Measurements from ENCODE around the gene TP53BP1.

DNA sequence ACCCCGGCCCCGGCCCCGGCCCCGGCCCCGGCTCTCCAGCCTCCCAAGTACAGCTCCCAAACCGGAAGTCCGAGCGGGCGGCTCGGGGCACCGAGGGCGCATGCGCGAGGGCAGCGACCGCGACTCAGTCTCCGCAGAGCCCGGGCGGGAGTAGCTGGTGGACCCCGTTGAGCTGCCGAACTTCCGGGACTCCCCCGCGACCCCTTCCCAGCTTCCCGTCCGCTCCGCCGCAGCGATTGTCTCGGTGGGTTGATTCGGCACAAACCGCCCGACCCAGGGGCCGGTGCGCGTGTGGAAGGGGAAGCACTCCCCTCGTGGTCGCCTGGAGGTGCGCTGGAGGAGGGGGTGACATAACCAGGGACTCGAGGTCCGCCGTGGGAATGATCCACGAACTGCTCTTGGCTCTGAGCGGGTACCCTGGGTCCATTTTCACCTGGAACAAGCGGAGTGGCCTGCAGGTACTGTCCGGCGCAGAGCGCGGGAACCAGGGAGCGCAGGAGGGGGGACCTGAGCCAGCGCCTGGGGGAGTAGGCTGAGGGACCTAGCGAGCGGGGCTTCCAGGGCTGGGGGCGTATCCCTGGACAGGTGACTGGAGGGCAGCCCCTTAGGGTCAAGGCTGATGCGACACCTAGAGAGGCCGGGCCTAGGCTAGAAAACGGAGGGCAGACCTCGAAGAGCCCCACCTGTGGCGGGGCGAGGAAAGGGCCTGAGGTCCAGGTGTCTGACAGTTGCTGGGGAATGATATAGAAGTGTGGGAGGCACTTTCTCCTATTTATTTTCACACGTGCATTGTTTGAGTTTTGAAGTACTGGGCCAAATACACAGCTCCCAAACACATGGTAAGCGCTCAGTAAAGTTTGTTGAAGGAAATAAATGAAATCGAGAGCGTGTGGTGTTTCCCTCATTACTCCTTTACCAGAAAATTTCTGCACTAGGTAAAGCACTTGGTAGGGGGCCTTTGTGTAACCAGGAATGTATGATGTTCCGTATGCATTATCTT lies 121.7 kb downstream of the TP53BP1 start, which contains the start of the genes TUBGCP4 and ZSCAN29:
- TF ChIP-seq EZH2 (IDR thresholded peaks at IDR 0.05; ENCODE audit: insufficient read depth, poor library complexity, severe bottlenecking) (no peak), EZH2phosphoT487 (IDR thresholded peaks at IDR 0.05; ENCODE audit: insufficient read depth, low read depth) (no peak)

Measured in GM23248 (cell line).